Mesodermal cell (in vitro differentiated cells): ENCODE measurements around the gene NPPB.
A peak's percentile ranks its signal among the peaks of the same experiment; 100 is the strongest.

Experiments used
- H3K27ac ChIP-seq: 2 replicates; pipeline ENCODE4 v1.7.0; 2013; ENCODE audit warnings: mild to moderate bottlenecking, low read depth, low read length, moderate library complexity; ENCODE audit not compliant: severe bottlenecking
- H3K36me3 ChIP-seq: 2 replicates; pipeline ENCODE4 v1.7.1; 2013; ENCODE audit warnings: mild to moderate bottlenecking, low read length, moderate library complexity; ENCODE audit not compliant: control insufficient read depth, insufficient read depth
- H3K4me1 ChIP-seq: one replicate; pipeline ENCODE4 v1.7.1; 2013; ENCODE audit warnings: mild to moderate bottlenecking, low read length; ENCODE audit not compliant: insufficient read depth, control insufficient read depth, poor library complexity, severe bottlenecking
- H3K4me3 ChIP-seq: 2 replicates; pipeline ENCODE4 v1.7.0; 2013; ENCODE audit warnings: low read length, control low read depth, mild to moderate bottlenecking; ENCODE audit not compliant: insufficient read depth, poor library complexity, severe bottlenecking; ENCODE audit errors: extremely low read depth
- H3K9me3 ChIP-seq: 2 replicates; pipeline ENCODE4 v1.7.1; 2013; ENCODE audit warnings: mild to moderate bottlenecking, low read length, moderate library complexity; ENCODE audit not compliant: control insufficient read depth
- WGBS, 2 experiments: methylation state at CpG; one replicate each; pipeline ENCODE4 v1.1.5; 2013; ENCODE audit warnings: missing lambda C conversion rate in 2 of 2; ENCODE audit not compliant: insufficient coverage in 2 of 2; 5-methylcytosine and 5-hydroxymethylcytosine counted together

The NPPB gene

DNA sequence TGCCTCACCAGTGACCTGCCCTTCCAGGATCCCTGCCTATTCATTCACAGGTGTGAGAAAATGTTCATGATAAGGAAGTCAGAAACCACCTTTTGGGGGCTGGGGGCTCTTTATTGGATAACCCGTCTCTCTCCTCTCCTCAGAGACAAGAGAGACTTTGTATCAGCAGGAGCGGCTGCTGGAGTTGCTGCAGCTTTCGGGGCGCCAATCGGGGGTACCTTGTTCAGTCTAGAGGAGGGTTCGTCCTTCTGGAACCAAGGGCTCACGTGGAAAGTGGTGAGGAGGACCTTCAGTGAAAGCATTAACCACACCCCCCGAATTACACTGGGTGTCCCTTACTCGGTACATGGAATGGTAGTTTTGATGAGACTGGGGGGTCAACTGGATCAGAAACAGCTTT lies 31.8 kb downstream of the NPPB start:
- Histone ChIP-seq H3K4me1 (no peaks in the 10 kb centered on the region), H3K9me3 (no peaks in the 10 kb centered on the region), H3K36me3 (peaks cover 99% of the 10 kb centered on the region), H3K4me3 (no peak overlapping the region), H3K27ac (no peak overlapping the region)
- WGBS, 2 experiments, result 96 to 100% methylated on average over 6 of the region's 9 CpGs

DNA sequence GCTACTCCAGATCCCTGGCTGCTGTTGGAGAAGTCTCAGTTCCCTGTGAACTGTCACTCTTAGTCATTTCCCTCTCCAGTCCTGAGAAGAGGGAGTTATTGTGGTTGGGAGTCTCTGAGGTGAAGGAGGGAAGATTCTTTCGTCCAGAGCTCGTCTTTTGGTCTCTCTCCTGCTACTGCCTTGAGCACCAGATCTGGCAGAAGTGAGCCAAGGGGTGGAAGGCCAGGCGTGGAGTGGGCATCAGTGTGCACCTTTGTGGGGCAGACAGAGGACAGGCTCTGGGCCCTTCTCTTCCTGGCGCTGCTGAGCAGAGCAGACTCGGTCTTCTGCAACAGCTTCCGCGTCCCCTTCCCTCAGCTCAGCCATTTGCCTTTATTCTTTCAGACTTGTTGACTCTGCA lies 33.6 kb downstream of the NPPB start:
- Histone ChIP-seq H3K4me3 (no peak overlapping the region), H3K9me3 (no peaks in the 10 kb centered on the region), H3K4me1 (no peaks in the 10 kb centered on the region), H3K27ac (no peak overlapping the region), H3K36me3 (peaks cover 98% of the 10 kb centered on the region)
- 100% methylated on average over 5 to 6 of the region's 7 CpGs for WGBS, 2 experiments

DNA sequence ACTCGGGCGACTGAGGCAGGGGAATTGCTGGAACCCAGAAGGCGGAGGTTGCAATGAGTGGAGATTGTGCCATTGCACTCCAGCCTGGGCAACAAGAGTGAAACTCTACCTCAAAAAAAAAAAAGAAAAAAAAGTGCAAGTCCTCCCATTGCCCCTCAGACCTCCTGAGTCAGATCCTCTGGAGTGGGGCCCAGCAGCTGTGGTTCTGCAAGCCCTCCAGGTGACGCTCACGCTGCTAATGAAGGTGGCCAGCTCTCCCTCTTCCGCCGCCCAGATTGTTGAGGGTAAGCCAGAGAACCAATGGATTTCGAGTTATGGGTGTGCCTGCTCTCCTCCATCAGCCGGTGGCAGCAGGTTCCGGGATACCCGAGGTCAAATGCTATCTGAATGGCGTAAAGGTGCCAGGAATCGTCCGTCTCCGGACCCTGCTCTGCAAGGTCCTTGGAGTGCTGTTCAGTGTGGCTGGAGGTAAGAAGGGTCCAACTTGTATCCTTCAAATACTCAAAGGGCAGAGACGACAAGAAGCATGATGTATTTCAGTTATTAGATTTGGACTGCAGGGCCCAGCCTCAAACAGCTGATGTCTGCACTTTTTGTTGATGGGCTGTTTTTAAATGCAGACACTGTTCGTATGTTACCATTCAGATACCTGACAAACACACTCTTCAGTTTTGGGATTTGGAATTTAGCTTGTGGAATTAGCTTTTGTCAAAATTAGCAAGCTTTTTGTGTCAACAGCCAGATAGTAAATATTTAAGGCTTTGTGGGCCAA lies 35.2 kb downstream of the NPPB start:
- WGBS, 2 experiments, result 96 to 97% methylated on average over 13 to 15 of the region's 17 CpGs
- peaks cover 98% of the 10 kb centered on the region for H3K36me3 ChIP-seq

DNA sequence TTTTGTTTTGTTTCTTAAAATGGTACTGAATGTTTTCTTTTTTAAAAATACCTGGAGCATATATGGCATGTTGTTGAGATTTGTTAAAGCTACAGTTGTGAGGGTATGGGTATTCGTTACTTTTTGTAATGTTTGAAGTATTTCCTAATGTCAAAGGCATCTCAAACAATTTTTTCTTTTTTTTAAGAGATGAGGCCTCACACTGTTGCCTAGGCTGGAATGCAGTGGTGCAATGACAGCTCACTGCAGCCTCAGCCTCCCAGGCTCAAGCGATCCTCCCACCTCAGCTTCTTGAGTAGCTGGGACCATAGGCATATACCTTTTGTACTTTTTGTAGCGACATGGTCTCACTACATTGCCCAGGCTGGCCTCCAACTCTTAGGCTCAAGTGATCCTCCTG lies 36.7 kb downstream of the NPPB start:
- no peaks in the 10 kb centered on the region for H3K9me3 ChIP-seq
- WGBS, 2 experiments, result 92 to 100% methylated on average over 1 to 2 of the region's 3 CpGs
- no peaks in the 10 kb centered on the region for H3K4me1 ChIP-seq
- H3K27ac ChIP-seq, result peak overlapping the region; percentile 47
- peaks cover 98% of the 10 kb centered on the region for H3K36me3 ChIP-seq
- H3K4me3 ChIP-seq, result no peak overlapping the region

More for the DNA sequence above, 35.2 kb downstream of the NPPB start:
- no peak overlapping the region for H3K4me3 ChIP-seq
- H3K4me1 ChIP-seq, result no peaks in the 10 kb centered on the region
- no peaks in the 10 kb centered on the region for H3K9me3 ChIP-seq
- H3K27ac ChIP-seq, result no peak overlapping the region

DNA sequence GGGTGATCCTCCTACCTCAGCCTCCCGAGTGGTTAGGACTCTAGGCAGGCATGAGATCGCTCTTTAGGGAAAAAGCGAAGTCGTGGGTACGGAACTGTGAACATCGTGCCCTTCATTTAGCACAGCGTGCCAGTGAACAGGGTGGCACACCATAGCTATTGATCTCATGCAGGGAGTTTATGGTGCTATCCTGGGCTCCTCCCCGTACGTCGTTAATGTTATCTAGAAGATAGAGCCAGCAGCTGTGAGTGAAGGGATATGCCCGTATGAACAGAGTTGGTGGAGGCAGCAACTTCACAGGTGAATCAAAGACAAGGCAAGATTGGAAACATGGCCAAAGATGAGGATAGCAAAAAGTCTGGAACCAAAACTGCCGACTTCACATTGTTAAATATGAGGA lies 41.6 kb downstream of the NPPB start:
- Histone ChIP-seq H3K36me3 (peaks cover 91% of the 10 kb centered on the region), H3K27ac (no peak overlapping the region), H3K4me3 (no peak overlapping the region), H3K9me3 (no peaks in the 10 kb centered on the region), H3K4me1 (no peaks in the 10 kb centered on the region)
- WGBS, 2 experiments, result 97 to 98% methylated on average over 6 to 12 of the region's 12 CpGs

DNA sequence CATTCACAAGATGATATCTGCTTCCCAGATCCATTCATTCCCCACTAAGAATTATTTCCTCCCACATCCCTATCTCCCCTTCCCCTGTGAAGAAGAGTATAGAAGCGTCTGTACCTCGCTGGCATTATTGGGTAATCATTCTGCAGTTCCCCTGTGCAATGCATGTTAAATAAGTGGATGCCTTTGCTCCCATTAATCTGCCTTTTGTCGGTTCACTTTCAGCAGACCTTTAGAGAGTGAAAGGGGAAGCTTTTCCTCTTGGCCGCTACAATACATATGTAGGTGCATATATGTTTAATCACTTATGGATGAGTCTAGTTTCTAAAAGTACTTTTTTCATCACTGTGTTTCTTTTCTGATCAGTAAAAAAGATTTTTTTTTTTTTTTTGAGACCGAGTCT lies 45.7 kb downstream of the NPPB start:
- 90% methylated on average over 2 of the region's 5 CpGs; no CpG with 5 or more reads in 1 of the 2 experiments for WGBS, 2 experiments
- no peak overlapping the region for H3K4me3 ChIP-seq
- H3K27ac ChIP-seq, result no peak overlapping the region
- H3K4me1 ChIP-seq, result no peaks in the 10 kb centered on the region
- peaks cover 92% of the 10 kb centered on the region for H3K36me3 ChIP-seq
- H3K9me3 ChIP-seq, result no peaks in the 10 kb centered on the region
